Stomach (tissue), 4 donors: ENCODE results near the gene TCF23.

ENCODE experiments used
- CTCF ChIP-seq, 7 experiments: fragments of 450-650 bp in 4 of 7; fragments of 200-600 bp in 3 of 7; sonication (generic) in 3 of 7; IDR thresholded peaks; one replicate each; pipeline ENCODE4 v1.5.1; 2016 to 2019; ENCODE audit warnings: antibody characterized with exemption in 7 of 7, control low read depth in 2 of 7, mild to moderate bottlenecking in 1 of 7
- EP300 ChIP-seq: sonication (generic); formaldehyde crosslinking; IDR thresholded peaks from one replicate; pipeline ENCODE4 v1.6.1; 2017; ENCODE audit warnings: antibody characterized with exemption
- POLR2A ChIP-seq, 4 donors: fragments of 450-650 bp; IDR thresholded peaks; one replicate each; pipeline ENCODE4 v1.6.1; 2016; ENCODE audit warnings: antibody characterized with exemption in 4 of 4, control low read depth in 2 of 4, mild to moderate bottlenecking in 1 of 4, moderate library complexity in 1 of 4
- POLR2AphosphoS5 ChIP-seq, 3 donors: sonication (generic); formaldehyde crosslinking; IDR thresholded peaks; one replicate each; pipeline ENCODE4 v1.6.1; 2016; ENCODE audit warnings: antibody characterized with exemption in 3 of 3

GRCh38 chr2:27182346-27182745, 33.5 kb downstream of the TCF23 start:
- TF ChIP-seq CTCF (IDR thresholded peaks at IDR 0.05) (no peak), POLR2A (IDR thresholded peaks at IDR 0.05) (no peak), POLR2AphosphoS5 (IDR thresholded peaks at IDR 0.05) (peak in 1 of 3 donors; percentile 11), EP300 (no peak)
